ENCODE results near the gene COPG1.

Gene COPG1

GRCh38 chr3:129278439-129278965 is 29.1 kb downstream of the COPG1 start, which contains the start of gene HMCES:
TSS of gene HMCES (plus strand) at chr3:129278870. CDS start at chr3:129279733, 863 bp downstream.
- no peak for TF ChIP-seq CTCF (IDR thresholded peaks at IDR 0.05; ENCODE audit: extremely low read depth, insufficient read depth, missing control alignments)
- in situ Hi-C loops (cut with MboI; ENCODE audit: low pct_unique_long_range_greater_than_20kb, low sequenced_read_pairs, unreplicated experiment) = no loop called here
- peak; percentile 91 for DNase-seq (ENCODE audit: low spot score)

GRCh38 chr3:129278966-129279906 is 29.8 kb downstream of the COPG1 start:
- no peak for TF ChIP-seq CTCF (IDR thresholded peaks at IDR 0.05; ENCODE audit: extremely low read depth, insufficient read depth, missing control alignments)
- peak; percentile 42 for DNase-seq (ENCODE audit: low spot score)
- in situ Hi-C loops (cut with MboI; ENCODE audit: low pct_unique_long_range_greater_than_20kb, low sequenced_read_pairs, unreplicated experiment) = no loop called here

GRCh38 chr3:129280183-129280582 is 30.8 kb downstream of the COPG1 start:
- in situ Hi-C loops (cut with MboI; ENCODE audit: low pct_unique_long_range_greater_than_20kb, low sequenced_read_pairs, unreplicated experiment) = no loop called here
- DNase-seq (ENCODE audit: low spot score) = no peak
- no peak for TF ChIP-seq CTCF (IDR thresholded peaks at IDR 0.05; ENCODE audit: extremely low read depth, insufficient read depth, missing control alignments)

GRCh38 chr3:129281726-129282125 is 32.3 kb downstream of the COPG1 start:
- in situ Hi-C loops (cut with MboI; ENCODE audit: low pct_unique_long_range_greater_than_20kb, low sequenced_read_pairs, unreplicated experiment) = no loop called here
- no peak for TF ChIP-seq CTCF (IDR thresholded peaks at IDR 0.05; ENCODE audit: extremely low read depth, insufficient read depth, missing control alignments)

GRCh38 chr3:129282727-129283327 is 33.4 kb downstream of the COPG1 start:
- in situ Hi-C loops (cut with MboI; ENCODE audit: low pct_unique_long_range_greater_than_20kb, low sequenced_read_pairs, unreplicated experiment) = no loop called here
- DNase-seq (ENCODE audit: low spot score) = peak; percentile 82
- TF ChIP-seq CTCF (IDR thresholded peaks at IDR 0.05; ENCODE audit: extremely low read depth, insufficient read depth, missing control alignments) = no peak

More at GRCh38 chr3:129281726-129282125, 32.3 kb downstream of the COPG1 start:
- no peak for DNase-seq (ENCODE audit: low spot score)

- in situ Hi-C loops (cut with MboI; ENCODE audit: low pct_unique_long_range_greater_than_20kb, low sequenced_read_pairs, unreplicated experiment) = no loop called here
- DNase-seq (ENCODE audit: low spot score) = no peak
- no peak for TF ChIP-seq CTCF (IDR thresholded peaks at IDR 0.05; ENCODE audit: extremely low read depth, insufficient read depth, missing control alignments)
These were observed 36.7 kb downstream of the COPG1 start for GRCh38 chr3:129286081-129286480.

All from GM13977 (cell line).